GM12873 (cell line): ENCODE measurements around the gene SIRPD.

Experiments used
- TF ChIP-seq, protein P1 (sequence below): IDR thresholded peaks from 2 replicates; pipeline ENCODE4 v1.5.1; 2012; ENCODE audit warnings: low read depth, mild to moderate bottlenecking, moderate library complexity, low read length, control low read depth; ENCODE audit not compliant: insufficient read depth; ENCODE audit errors: missing control alignments

The SIRPD gene

DNA sequence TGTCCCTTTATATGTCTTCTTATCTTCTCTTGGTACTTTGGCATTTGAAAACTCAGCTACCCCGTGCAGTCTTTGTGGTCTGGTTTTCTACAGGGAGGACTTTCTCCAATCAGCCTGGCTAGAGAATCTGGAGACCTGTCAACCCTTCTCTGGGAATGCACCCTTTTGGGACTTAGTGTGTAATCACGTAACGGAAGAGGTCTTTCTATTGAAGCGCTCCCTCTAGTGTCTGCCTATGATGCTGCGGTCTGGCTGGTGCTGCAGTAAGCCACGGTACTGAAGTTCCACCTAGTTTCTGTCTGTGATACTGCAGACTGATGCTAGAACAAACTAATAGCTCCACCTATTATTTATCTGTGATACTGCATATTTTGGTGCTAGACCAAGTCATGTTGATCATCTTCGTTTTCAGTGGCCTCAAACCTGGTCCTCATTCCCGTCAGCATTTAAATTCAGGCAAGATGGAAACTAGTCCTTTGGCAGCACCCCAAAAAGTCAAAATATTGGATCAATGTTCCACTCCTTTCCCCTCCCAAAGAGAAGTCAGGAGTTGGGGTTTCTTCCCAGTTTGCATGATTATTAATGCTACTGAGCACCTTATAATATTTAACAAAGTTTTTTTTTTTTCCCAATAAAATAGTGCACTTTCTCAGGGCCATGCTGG lies 53.8 kb downstream of the SIRPD start:
- TF ChIP-seq, protein P1, sequence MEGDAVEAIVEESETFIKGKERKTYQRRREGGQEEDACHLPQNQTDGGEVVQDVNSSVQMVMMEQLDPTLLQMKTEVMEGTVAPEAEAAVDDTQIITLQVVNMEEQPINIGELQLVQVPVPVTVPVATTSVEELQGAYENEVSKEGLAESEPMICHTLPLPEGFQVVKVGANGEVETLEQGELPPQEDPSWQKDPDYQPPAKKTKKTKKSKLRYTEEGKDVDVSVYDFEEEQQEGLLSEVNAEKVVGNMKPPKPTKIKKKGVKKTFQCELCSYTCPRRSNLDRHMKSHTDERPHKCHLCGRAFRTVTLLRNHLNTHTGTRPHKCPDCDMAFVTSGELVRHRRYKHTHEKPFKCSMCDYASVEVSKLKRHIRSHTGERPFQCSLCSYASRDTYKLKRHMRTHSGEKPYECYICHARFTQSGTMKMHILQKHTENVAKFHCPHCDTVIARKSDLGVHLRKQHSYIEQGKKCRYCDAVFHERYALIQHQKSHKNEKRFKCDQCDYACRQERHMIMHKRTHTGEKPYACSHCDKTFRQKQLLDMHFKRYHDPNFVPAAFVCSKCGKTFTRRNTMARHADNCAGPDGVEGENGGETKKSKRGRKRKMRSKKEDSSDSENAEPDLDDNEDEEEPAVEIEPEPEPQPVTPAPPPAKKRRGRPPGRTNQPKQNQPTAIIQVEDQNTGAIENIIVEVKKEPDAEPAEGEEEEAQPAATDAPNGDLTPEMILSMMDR, result peak; percentile 99

- TF ChIP-seq, protein P1, result no peak
Measured at GRCh38 chr20:1500496-1500895, 57.0 kb downstream of the SIRPD start.

GRCh38 chr20:1499528-1500420 lies 57.7 kb downstream of the SIRPD start:
- TF ChIP-seq, protein P1, result no peak

GRCh38 chr20:1496930-1497329 lies 60.6 kb downstream of the SIRPD start:
- TF ChIP-seq, protein P1, result no peak

DNA sequence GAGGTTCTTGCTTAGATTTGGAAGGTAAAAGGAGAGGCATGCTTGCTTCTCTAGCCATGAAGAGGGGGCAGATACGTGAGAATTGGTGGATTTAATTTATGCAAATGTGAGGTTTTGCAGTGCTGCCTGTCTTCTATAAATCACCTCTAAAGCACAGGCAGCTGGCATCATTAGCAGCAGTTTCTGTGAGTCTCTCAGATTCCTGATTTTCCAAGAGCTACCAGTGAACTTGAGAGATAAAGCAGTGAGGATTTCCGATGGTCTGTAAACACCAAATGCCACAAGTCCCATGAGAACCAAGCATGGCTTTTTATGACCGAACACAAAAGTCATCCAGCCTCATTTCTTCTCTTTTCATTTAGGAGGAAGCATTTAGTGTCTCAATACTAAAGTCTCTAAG lies 63.1 kb downstream of the SIRPD start:
- TF ChIP-seq, protein P1, result no peak

DNA sequence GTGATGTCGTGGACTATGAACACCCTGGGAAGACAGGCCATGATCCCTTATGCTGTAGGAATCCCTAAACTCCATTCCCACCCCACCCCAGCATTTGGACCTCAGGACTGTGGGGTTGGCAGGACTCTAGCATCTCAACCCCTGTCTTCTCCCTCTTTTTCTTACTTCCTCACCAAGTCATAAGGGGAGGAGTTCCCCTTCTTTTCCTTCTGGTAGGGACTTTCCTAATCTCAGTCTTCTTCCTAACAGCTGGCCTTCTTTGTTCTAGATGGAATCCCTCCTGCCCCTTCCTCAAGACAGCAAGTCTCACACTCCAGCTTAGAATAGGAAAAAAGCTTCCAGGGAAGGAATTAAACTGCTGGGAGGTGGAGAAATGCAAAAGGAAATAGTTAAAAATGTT lies 64.0 kb downstream of the SIRPD start:
- TF ChIP-seq, protein P1, result no peak

GRCh38 chr20:1491860-1492642 lies 65.5 kb downstream of the SIRPD start:
- TF ChIP-seq, protein P1, result no peak
